SK-N-SH (cell line): ENCODE measurements around the gene KCNJ10. TPM values are rescaled to one million over a fixed set of nuclear protein-coding genes. Genes with fewer than 3 reads are reported as not detected.

Experiments used
- CTCF ChIA-PET: fragments of 300-600, 350-600 bp; formaldehyde crosslinking; extraction: SDS; loops from one replicate; lab custom pipeline; 2021; lab: Yijun Ruan, JAX
- POLR2A ChIA-PET: fragments of 350-600 bp; sonication (Branson Sonifier 250); formaldehyde crosslinking; extraction: SDS; loops from one replicate; lab custom pipeline; 2020; ENCODE audit warnings: antibody characterized with exemption, inconsistent platforms; lab: Yijun Ruan, JAX
- DNase-seq: peaks from one replicate; pipeline ENCODE4 v3.0.0; 2012
- H2AFZ ChIP-seq: fragments of 200-600 bp; sonication (generic); 2 replicates; pipeline ENCODE4 v1.8.1; 2016; ENCODE audit warnings: antibody characterized with exemption, mild to moderate bottlenecking, low read depth
- H3F3A ChIP-seq: fragments of 200-600 bp; sonication (generic); replicated peaks from 2 replicates; pipeline ENCODE3; 2016; ENCODE audit warnings: antibody characterized with exemption, mild to moderate bottlenecking; ENCODE audit not compliant: insufficient read depth
- H3K27ac ChIP-seq, 2 experiments: fragments of 200-500 bp in 1 of 2; fragments of 200-600 bp in 1 of 2; sonication (Bioruptor generic) in 1 of 2; sonication (generic), shearing (Covaris generic) in 1 of 2; 2 replicates each; pipeline versions ENCODE4 v1.5.1 to v1.6.1; 2014 to 2016; ENCODE audit warnings: low read depth in 2 of 2, inconsistent platforms in 1 of 2, low read length in 1 of 2, mild to moderate bottlenecking in 1 of 2, mixed read lengths in 1 of 2
- H3K27me3 ChIP-seq: fragments of 200-600 bp; sonication (generic), shearing (Covaris generic); 2 replicates; pipeline ENCODE4 v1.6.1; 2016; ENCODE audit warnings: mixed run types; ENCODE audit not compliant: insufficient read depth
- H3K36me3 ChIP-seq, 2 experiments: fragments of 200-500 bp in 1 of 2; fragments of 200-600 bp in 1 of 2; sonication (Bioruptor generic) in 1 of 2; sonication (generic) in 1 of 2; replicated peaks in 1 of 2; 2 replicates each; pipeline versions ENCODE3 to v1.5.1; 2014 to 2016; ENCODE audit warnings: low read length in 1 of 2, mild to moderate bottlenecking in 1 of 2; ENCODE audit not compliant: insufficient read depth in 2 of 2, control insufficient read depth in 1 of 2
- H3K4me1 ChIP-seq, 2 experiments: fragments of 200-500 bp in 1 of 2; fragments of 200-600 bp in 1 of 2; sonication (Bioruptor generic) in 1 of 2; sonication (generic), shearing (Covaris generic) in 1 of 2; 2 replicates each; pipeline versions ENCODE4 v1.5.1 to v1.6.1; 2014 to 2016; ENCODE audit warnings: low read depth in 1 of 2, low read length in 1 of 2, mixed run types in 1 of 2; ENCODE audit not compliant: insufficient read depth in 2 of 2, control insufficient read depth in 1 of 2
- H3K4me2 ChIP-seq: fragments of 200-600 bp; sonication (generic), shearing (Covaris generic); 2 replicates; pipeline ENCODE4 v1.6.1; 2017; ENCODE audit warnings: mixed run types
- H3K4me3 ChIP-seq, 2 experiments: fragments of 200-500 bp in 1 of 2; fragments of 200-600 bp in 1 of 2; sonication (Bioruptor generic) in 1 of 2; sonication (generic), shearing (Covaris generic) in 1 of 2; 2 replicates each; pipeline versions ENCODE4 v1.5.1 to v1.8.1; 2014 to 2016; ENCODE audit warnings: low read depth in 2 of 2, inconsistent platforms in 1 of 2, low read length in 1 of 2, mild to moderate bottlenecking in 1 of 2, mixed read lengths in 1 of 2, moderate library complexity in 1 of 2
- H3K79me2 ChIP-seq: fragments of 200-600 bp; sonication (generic); 2 replicates; pipeline ENCODE4 v1.8.1; 2017; ENCODE audit warnings: mild to moderate bottlenecking; ENCODE audit not compliant: insufficient read depth
- H3K9ac ChIP-seq: fragments of 200-600 bp; sonication (generic); 2 replicates; pipeline ENCODE4 v1.6.1; 2017; ENCODE audit warnings: mixed run types
- H3K9me2 ChIP-seq: fragments of 200-600 bp; sonication (generic); 2 replicates; pipeline ENCODE4 v1.6.1; 2017; ENCODE audit warnings: mixed run types
- H3K9me3 ChIP-seq: fragments of 200-600 bp; sonication (generic); 2 replicates; pipeline ENCODE4 v1.6.1; 2017; ENCODE audit warnings: mixed run types, mild to moderate bottlenecking, moderate library complexity
- H4K20me1 ChIP-seq: fragments of 200-600 bp; sonication (generic); 2 replicates; pipeline ENCODE4 v1.6.1; 2017; ENCODE audit warnings: mild to moderate bottlenecking, mixed run types; ENCODE audit not compliant: insufficient read depth
- CHD2 ChIP-seq: fragments of 150-350 bp; IDR thresholded peaks from 2 replicates; pipeline ENCODE4 v1.6.1; 2018; ENCODE audit warnings: low read length; ENCODE audit not compliant: partially characterized antibody
- ELF1 ChIP-seq: IDR thresholded peaks from 2 replicates; pipeline ENCODE4 v1.4.0; 2012
- FOSL2 ChIP-seq: IDR thresholded peaks from 2 replicates; pipeline ENCODE4 v1.4.0; 2012; ENCODE audit warnings: low read depth, mild to moderate bottlenecking, moderate library complexity, borderline replicate concordance
- FOXJ3 ChIP-seq: sonication (generic); formaldehyde crosslinking; IDR thresholded peaks from 2 replicates; pipeline ENCODE4 v1.5.1; 2020; ENCODE audit warnings: mild to moderate bottlenecking, missing genetic modification reagents
- FOXM1 ChIP-seq: IDR thresholded peaks from 2 replicates; pipeline ENCODE4 v1.4.0; 2012; ENCODE audit warnings: low read depth, mild to moderate bottlenecking
- GABPA ChIP-seq: IDR thresholded peaks from 2 replicates; pipeline ENCODE4 v1.4.0; 2012; ENCODE audit warnings: low read depth, mild to moderate bottlenecking
- IRF3 ChIP-seq: fragments of 150-350 bp; IDR thresholded peaks from 2 replicates; pipeline ENCODE4 v1.6.1; 2016; ENCODE audit warnings: mild to moderate bottlenecking, low read depth, low read length
- JUND ChIP-seq: IDR thresholded peaks from 2 replicates; pipeline ENCODE4 v1.4.0; 2012
- NFIC ChIP-seq: IDR thresholded peaks from 2 replicates; pipeline ENCODE4 v1.4.0; 2012; ENCODE audit warnings: borderline replicate concordance
- NRF1 ChIP-seq: IDR thresholded peaks from 2 replicates; pipeline ENCODE4 v1.6.1; 2012; ENCODE audit warnings: low read depth, mild to moderate bottlenecking, low read length
- PBX3 ChIP-seq: IDR thresholded peaks from 2 replicates; pipeline ENCODE4; 2012
- RCOR1 ChIP-seq: fragments of 150-350 bp; IDR thresholded peaks from 2 replicates; pipeline ENCODE4 v1.6.1; 2017; ENCODE audit warnings: antibody characterized with exemption, low read length
- SIN3A ChIP-seq: IDR thresholded peaks from 2 replicates; pipeline ENCODE4 v1.6.1; 2012; ENCODE audit warnings: low read depth, mild to moderate bottlenecking, low read length, moderate library complexity, borderline replicate concordance
- SMC3 ChIP-seq: IDR thresholded peaks from 2 replicates; pipeline ENCODE4 v1.6.1; 2012; ENCODE audit warnings: low read depth, low read length, improper control_type of control experiment
- TAF1 ChIP-seq: IDR thresholded peaks from 2 replicates; pipeline ENCODE4 v1.6.1; 2012; ENCODE audit warnings: low read depth, mild to moderate bottlenecking, low read length, moderate library complexity, borderline replicate concordance
- TCF12 ChIP-seq: IDR thresholded peaks from 2 replicates; pipeline ENCODE4 v1.4.0; 2012
- TEAD4 ChIP-seq: IDR thresholded peaks from 2 replicates; pipeline ENCODE4 v1.4.0; 2012; ENCODE audit warnings: mild to moderate bottlenecking, borderline replicate concordance; ENCODE audit not compliant: insufficient read depth
- USF2 ChIP-seq: fragments of 150-350 bp; IDR thresholded peaks from 2 replicates; pipeline ENCODE4 v1.6.1; 2017; ENCODE audit warnings: antibody characterized with exemption, low read length, low read depth, borderline replicate concordance
- WGBS: methylation state at CpG from one replicate; pipeline ENCODE4 v1.1.6; 2017; ENCODE audit warnings: low lambda C conversion rate; 5-methylcytosine and 5-hydroxymethylcytosine counted together
- polyA plus RNA-seq, 3 experiments: library from polyadenylated mRNA; depleted of rRNA; stranded (reverse); fragments of >200 nt; gene quantifications; 2 replicates each; pipeline ENCODE4 v1.2.3, GENCODE V29; 2012
- TF ChIP-seq, protein P1 (sequence below): IDR thresholded peaks from 2 replicates; pipeline ENCODE4 v1.4.0; 2012; ENCODE audit warnings: low read depth, borderline replicate concordance

Gene KCNJ10
- polyA plus RNA-seq, 1 of the 3 experiments (the other 2 are of a cell fraction), result not detected

DNA sequence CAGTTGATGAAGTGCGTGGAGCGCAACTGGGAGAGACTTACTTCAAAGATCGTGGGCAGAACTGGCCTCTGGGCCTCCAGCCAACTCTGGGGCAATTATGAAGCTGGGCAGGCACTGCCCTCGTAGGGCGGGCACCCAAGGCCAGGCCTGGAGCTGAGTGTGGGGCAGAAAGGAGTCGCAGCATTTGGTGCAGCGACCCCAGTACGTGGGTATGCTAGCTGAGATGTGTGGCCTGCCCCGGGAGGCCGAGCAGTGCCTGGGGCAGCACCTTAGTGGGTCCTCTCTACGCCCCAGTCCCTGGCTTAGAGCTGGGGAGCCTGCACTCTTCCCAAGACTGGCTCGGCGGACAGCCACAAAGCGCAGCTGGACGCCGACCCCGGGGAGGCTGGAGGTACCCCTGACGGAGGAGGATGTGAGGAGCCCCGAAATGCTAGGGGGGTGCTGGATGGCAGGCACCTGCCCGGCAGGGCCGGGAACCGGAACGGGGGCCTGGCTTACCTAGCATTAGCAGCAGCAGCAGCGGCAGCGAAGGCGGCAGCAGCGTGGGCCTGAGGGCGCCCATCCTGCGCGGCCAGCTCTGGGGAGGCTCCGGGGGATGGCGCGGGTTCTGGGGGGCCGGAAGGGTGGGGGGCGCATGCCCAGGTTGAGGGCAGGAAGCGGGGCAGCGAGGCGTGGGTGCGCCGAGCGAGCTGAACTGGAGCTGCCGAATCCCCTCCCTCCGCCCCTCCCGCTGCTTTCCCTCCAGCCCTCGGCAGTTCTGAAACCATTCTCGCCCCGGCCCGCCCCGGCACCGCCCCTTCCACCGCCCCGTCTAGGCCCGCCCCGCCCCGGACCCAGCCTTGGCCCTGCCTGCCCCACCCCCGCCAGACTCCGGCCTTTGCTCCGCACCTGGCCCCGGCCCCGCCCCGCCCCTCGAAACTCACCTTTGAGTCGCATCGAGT lies 28.2 kb upstream of the KCNJ10 start, which contains the start of gene IGSF8:
Gene IGSF8 (minus strand): TSS at position 709 of the 941 bp plus-strand sequence. CDS start 147 bp downstream, at position 562.
- Histone ChIP-seq H3K4me3 (peak within 1 kb of the TSS; percentile 81 to 87), H2AFZ (peak within 1 kb of the TSS; percentile 87), H3K36me3 (peaks cover 0 to 4% of the 10 kb centered on the region in 2 experiments), H3K79me2 (no peaks in the 10 kb centered on the region), H3F3A (peaks cover 11% of the 10 kb centered on the region), H3K4me2 (peak within 1 kb of the TSS; percentile 93), H3K4me1 (peaks cover 7 to 28% of the 10 kb centered on the region in 2 experiments; a peak in 1 of 4 replicates), H3K9ac (peak within 1 kb of the TSS; percentile 83), H3K9me2 (no peaks in the 10 kb centered on the region), H3K9me3 (no peaks in the 10 kb centered on the region), H4K20me1 (no peaks in the 10 kb centered on the region), H3K27me3 (no peaks in the 10 kb centered on the region), H3K27ac (peak within 1 kb of the TSS; percentile 35 to 60; a peak in 3 of 4 replicates)
- POLR2A ChIA-PET, result interaction anchor here (1.1 to 1.7 kb wide), 3 partner anchors 12 to 164 kb away, joined by 3 to 5 read pairs (median 3); partner anchors contain the start of genes DCAF8 and KCNJ10
- peak; percentile 93 for DNase-seq
- WGBS, result 12% methylated on average over 27 of the region's 64 CpGs
- TF ChIP-seq SMC3, result peak; percentile 18; the same call in 1 of the 2 replicates
- TF ChIP-seq NFIC, result 0 out of 2 replicates have a peak, but pooled peaks have one; percentile 21
- peak; percentile 25; the same call in 1 of the 2 replicates for TF ChIP-seq PBX3
- TF ChIP-seq TAF1, result 0 out of 2 replicates have a peak, but pooled peaks have one; percentile 24
- TF ChIP-seq FOSL2, result no peak
- CTCF ChIA-PET, result interaction anchor here (0.6 to 8.4 kb wide), 15 partner anchors 11 to 278 kb away, joined by 3 to 132 read pairs (median 6); partner anchors contain the start of genes IGSF9 and KCNJ9

- H3F3A ChIP-seq, result peaks cover 11% of the 10 kb centered on the region
- H3K4me2 ChIP-seq, result peak overlapping the region; percentile 93
- CTCF ChIA-PET, result interaction anchor here (1.3 to 8.4 kb wide), 13 partner anchors 12 to 279 kb away, joined by 3 to 132 read pairs (median 8); partner anchors contain the start of genes IGSF9 and KCNJ9
- DNase-seq, result no peak
- POLR2A ChIA-PET, result interaction anchor here (1.3 to 1.7 kb wide), 2 partner anchors 12 to 165 kb away, joined by 3 to 5 read pairs; partner anchors contain the start of gene DCAF8
- H3K4me3 ChIP-seq, result peak overlapping the region; percentile 81 to 87
- TF ChIP-seq, protein P1, sequence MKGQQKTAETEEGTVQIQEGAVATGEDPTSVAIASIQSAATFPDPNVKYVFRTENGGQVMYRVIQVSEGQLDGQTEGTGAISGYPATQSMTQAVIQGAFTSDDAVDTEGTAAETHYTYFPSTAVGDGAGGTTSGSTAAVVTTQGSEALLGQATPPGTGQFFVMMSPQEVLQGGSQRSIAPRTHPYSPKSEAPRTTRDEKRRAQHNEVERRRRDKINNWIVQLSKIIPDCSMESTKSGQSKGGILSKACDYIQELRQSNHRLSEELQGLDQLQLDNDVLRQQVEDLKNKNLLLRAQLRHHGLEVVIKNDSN, result no peak
- no peak for TF ChIP-seq ELF1
- no peak for TF ChIP-seq GABPA
- no peak for TF ChIP-seq RCOR1
- no peak for TF ChIP-seq TCF12
- no peak for TF ChIP-seq IRF3
- no peak for TF ChIP-seq SIN3A
- no peak for TF ChIP-seq TEAD4
- no peak for TF ChIP-seq FOXM1
- TF ChIP-seq SMC3, result no peak
- TF ChIP-seq JUND, result no peak
- TF ChIP-seq USF2, result no peak
- no peak for TF ChIP-seq CHD2
- no peak for TF ChIP-seq NRF1
- TF ChIP-seq FOXJ3 (CRISPR knock-in tag), result no peak
- H3K36me3 ChIP-seq, result peaks cover 0 to 6% of the 10 kb centered on the region in 2 experiments
- peaks cover 7 to 28% of the 10 kb centered on the region in 2 experiments; a peak in 1 of 4 replicates for H3K4me1 ChIP-seq
- H3K27ac ChIP-seq, result no peak overlapping the region
- H3K79me2 ChIP-seq, result no peaks in the 10 kb centered on the region
- H4K20me1 ChIP-seq, result no peaks in the 10 kb centered on the region
- no peaks in the 10 kb centered on the region for H3K9me3 ChIP-seq
- H3K27me3 ChIP-seq, result no peaks in the 10 kb centered on the region
- H3K9me2 ChIP-seq, result no peaks in the 10 kb centered on the region
- peak overlapping the region; percentile 83 for H3K9ac ChIP-seq
- WGBS, result 95% methylated on average over 4 of the region's 5 CpGs
- peak overlapping the region; percentile 78; the same call in 1 of the 2 replicates for H2AFZ ChIP-seq
Measured at GRCh38 chr1:160097151-160097910, 27.4 kb upstream of the KCNJ10 start.
